IMR-90 (cell line): Measurements from ENCODE around the gene CARS2. TPM values are rescaled to one million over a fixed set of nuclear protein-coding genes. Genes with fewer than 3 reads are reported as not detected.

Experiments
- ATAC-seq: fragments of 200-7000 bp; cut with Tn5 transposase; 2 replicates; pipeline ENCODE4 v1.9.1; 2020; ENCODE audit warnings: low read depth, mild to moderate bottlenecking, moderate library complexity
- BruUV-seq: library from RNA; stranded (reverse); fragments of 400-500 nt; replicated peaks from 2 replicates; lab custom pipeline; 2021; lab: Mats Ljungman, UMichigan
- CTCF ChIA-PET: fragments of 300-600 bp; formaldehyde crosslinking; extraction: SDS; loops from one replicate; lab custom pipeline; 2021; ENCODE audit warnings: antibody characterized with exemption; lab: Yijun Ruan, JAX
- POLR2A ChIA-PET: fragments of 300-600 bp; sonication (Branson Sonifier 250); formaldehyde crosslinking; loops from one replicate; lab custom pipeline; 2022; ENCODE audit warnings: antibody characterized with exemption; ENCODE audit not compliant: unreplicated experiment; lab: Charles Lee
- DNase-seq: peaks from one replicate; pipeline ENCODE4 v3.0.0; 2013
- H2AFZ ChIP-seq: replicated peaks from 2 replicates; pipeline ENCODE3; 2013; ENCODE audit warnings: low read length, mild to moderate bottlenecking; ENCODE audit not compliant: poor library complexity
- H2AK5ac ChIP-seq: 2 replicates; pipeline ENCODE4 v1.6.1; 2013; ENCODE audit warnings: low read depth, low read length, inconsistent platforms
- H2AK9ac ChIP-seq: replicated peaks from 2 replicates; pipeline ENCODE3; 2013; ENCODE audit warnings: mild to moderate bottlenecking, low read depth, low read length, moderate library complexity; ENCODE audit not compliant: poor library complexity
- H2BK120ac ChIP-seq: 2 replicates; pipeline ENCODE4 v1.6.1; 2013; ENCODE audit warnings: low read depth, low read length, inconsistent platforms
- H2BK15ac ChIP-seq: 3 replicates; pipeline ENCODE4 v1.6.1; 2013; ENCODE audit warnings: low read depth, low read length, inconsistent platforms
- H2BK20ac ChIP-seq: 2 replicates; pipeline ENCODE4 v1.6.1; 2013; ENCODE audit warnings: low read depth, mild to moderate bottlenecking, inconsistent platforms, low read length, moderate library complexity
- H2BK5ac ChIP-seq: 2 replicates; pipeline ENCODE4 v1.6.1; 2013; ENCODE audit warnings: mild to moderate bottlenecking, low read depth, low read length, inconsistent platforms; ENCODE audit not compliant: poor library complexity, severe bottlenecking
- H3K14ac ChIP-seq: replicated peaks from 2 replicates; pipeline ENCODE4 v1.6.1; 2013; ENCODE audit warnings: low read depth, low read length, inconsistent platforms
- H3K18ac ChIP-seq: 2 replicates; pipeline ENCODE4 v1.6.1; 2013; ENCODE audit warnings: low read depth, low read length, control low read depth
- H3K23ac ChIP-seq: 2 replicates; pipeline ENCODE4 v1.6.1; 2013; ENCODE audit warnings: low read depth, low read length, inconsistent platforms
- H3K27ac ChIP-seq: 2 replicates; pipeline ENCODE4 v1.5.1; 2013; ENCODE audit warnings: mild to moderate bottlenecking, control low read depth, low read length; ENCODE audit not compliant: insufficient read depth
- H3K27me3 ChIP-seq: 2 replicates; pipeline ENCODE4 v1.6.1; 2013; ENCODE audit warnings: low read length; ENCODE audit not compliant: control insufficient read depth, insufficient read depth
- H3K36me3 ChIP-seq: 2 replicates; pipeline ENCODE4 v1.6.1; 2013; ENCODE audit warnings: low read length, mixed read lengths; ENCODE audit not compliant: control insufficient read depth, insufficient read depth
- H3K4ac ChIP-seq: 2 replicates; pipeline ENCODE4 v1.6.1; 2013; ENCODE audit warnings: low read depth, low read length, inconsistent platforms
- H3K4me1 ChIP-seq: 2 replicates; pipeline ENCODE4 v1.6.1; 2013; ENCODE audit warnings: low read length, mixed read lengths; ENCODE audit not compliant: control insufficient read depth, insufficient read depth
- H3K4me2 ChIP-seq: 2 replicates; pipeline ENCODE4 v1.6.1; 2013; ENCODE audit warnings: low read depth, mild to moderate bottlenecking, control low read depth, low read length, moderate library complexity
- H3K4me3 ChIP-seq: 2 replicates; pipeline ENCODE4 v1.5.1; 2013; ENCODE audit warnings: low read depth, mild to moderate bottlenecking, control low read depth, low read length, moderate library complexity; ENCODE audit not compliant: insufficient read depth
- H3K56ac ChIP-seq: 2 replicates; pipeline ENCODE4 v1.6.1; 2013; ENCODE audit warnings: low read length, inconsistent platforms; ENCODE audit not compliant: insufficient read depth; ENCODE audit errors: extremely low read depth
- H3K79me1 ChIP-seq, 2 experiments: 2 replicates each; pipeline ENCODE4 v1.6.1; 2013; ENCODE audit warnings: low read length in 2 of 2, inconsistent platforms in 1 of 2, low read depth in 1 of 2
- H3K9ac ChIP-seq: 2 replicates; pipeline ENCODE4 v1.6.1; 2013; ENCODE audit warnings: low read depth, low read length, control low read depth
- H3K9me1 ChIP-seq: 2 replicates; pipeline ENCODE4 v1.6.1; 2013; ENCODE audit warnings: low read length, inconsistent platforms; ENCODE audit not compliant: insufficient read depth
- H3K9me3 ChIP-seq: 2 replicates; pipeline ENCODE4 v1.6.1; 2013; ENCODE audit warnings: low read length; ENCODE audit not compliant: control insufficient read depth, insufficient read depth
- H4K20me1 ChIP-seq: 2 replicates; pipeline ENCODE4 v1.6.1; 2013; ENCODE audit warnings: low read length, inconsistent platforms; ENCODE audit not compliant: insufficient read depth
- H4K5ac ChIP-seq: 2 replicates; pipeline ENCODE4 v1.6.1; 2013; ENCODE audit warnings: mild to moderate bottlenecking, low read depth, low read length, control low read depth
- H4K8ac ChIP-seq, 2 experiments: 2 replicates each; pipeline ENCODE4 v1.6.1; 2013; ENCODE audit warnings: low read depth in 2 of 2, low read length in 2 of 2, control low read depth in 1 of 2, inconsistent platforms in 1 of 2
- H4K91ac ChIP-seq: 2 replicates; pipeline ENCODE4 v1.6.1; 2013; ENCODE audit warnings: low read depth, low read length, inconsistent platforms; ENCODE audit not compliant: insufficient read depth
- BHLHE40 ChIP-seq: fragments of 150-350 bp; IDR thresholded peaks from 2 replicates; pipeline ENCODE4 v1.6.1; 2016; ENCODE audit warnings: mild to moderate bottlenecking, low read depth, low read length
- CEBPB ChIP-seq: IDR thresholded peaks from 2 replicates; pipeline ENCODE4 v1.6.1; 2012; ENCODE audit warnings: low read depth, low read length, improper control_type of control experiment
- FOS ChIP-seq: fragments of 150-350 bp; IDR thresholded peaks from 2 replicates; pipeline ENCODE4 v1.6.1; 2016; ENCODE audit warnings: low read depth, low read length
- MAFK ChIP-seq: IDR thresholded peaks from 2 replicates; pipeline ENCODE4 v1.6.1; 2012; ENCODE audit warnings: low read depth, low read length, improper control_type of control experiment
- MAZ ChIP-seq: IDR thresholded peaks from 2 replicates; pipeline ENCODE4 v1.6.1; 2012; ENCODE audit warnings: low read depth, mild to moderate bottlenecking, low read length, improper control_type of control experiment, moderate library complexity, borderline replicate concordance
- MXI1 ChIP-seq: IDR thresholded peaks from 2 replicates; pipeline ENCODE4 v1.6.1; 2012; ENCODE audit warnings: low read depth, mild to moderate bottlenecking, low read length, moderate library complexity, borderline replicate concordance
- RAD21 ChIP-seq: IDR thresholded peaks from 2 replicates; pipeline ENCODE4 v1.6.1; 2012; ENCODE audit warnings: low read length, improper control_type of control experiment
- RFX5 ChIP-seq: IDR thresholded peaks from 2 replicates; pipeline ENCODE4 v1.8.0; 2012; ENCODE audit warnings: low read depth, mild to moderate bottlenecking, low read length, moderate library complexity
- USF2 ChIP-seq: fragments of 150-350 bp; IDR thresholded peaks from 2 replicates; pipeline ENCODE4 v1.6.1; 2017; ENCODE audit warnings: mild to moderate bottlenecking, antibody characterized with exemption, low read length, low read depth
- WGBS, 2 experiments: methylation state at CpG; one replicate each; pipeline versions ENCODE4 v1.1.5 to v1.1.7; 2013; ENCODE audit warnings: missing lambda C conversion rate in 2 of 2; ENCODE audit not compliant: insufficient read length in 1 of 2; ENCODE audit errors: extremely low coverage in 2 of 2; 5-methylcytosine and 5-hydroxymethylcytosine counted together
- dilution Hi-C: fragments of 300-500 bp; cut with HindIII; formaldehyde crosslinking; loops from one replicate; pipeline ENCODE4 v1.14.3; 2018; ENCODE audit warnings: low sequenced_read_pairs; ENCODE audit not compliant: unreplicated experiment
- in situ Hi-C: fragments of 300-500 bp; cut with MboI; formaldehyde crosslinking; loops from 3 replicates; pipeline ENCODE4 v1.14.3; 2019; ENCODE audit warnings: low sequenced_read_pairs, inconsistent platforms, mixed read lengths
- intact Hi-C: fragments of 100-400 bp; cut with micrococcal nuclease; formaldehyde crosslinking; loops from 2 replicates; pipeline ENCODE4 v1.10.0; 2022
- polyA plus RNA-seq, 3 experiments: library from polyadenylated mRNA; depleted of rRNA; stranded (reverse); fragments of >200 nt; gene quantifications; 2 replicates each; pipeline ENCODE4 v1.2.3, GENCODE V29; 2012; ENCODE audit warnings: low replicate concordance in 1 of 3
- total RNA-seq: library from RNA; depleted of rRNA; stranded (reverse); fragments of >200 nt; gene quantifications from 2 replicates; pipeline ENCODE4 v1.2.3, GENCODE V29; 2012
- TF ChIP-seq, protein P1 (sequence below): conservative IDR thresholded peaks from 2 replicates; pipeline ENCODE4 v1.5.1; 2012; ENCODE audit warnings: mild to moderate bottlenecking, low read depth, low read length, improper control_type of control experiment

CARS2 gene
- total and polyA plus RNA-seq, 2 of the 4 experiments (the other 2 are of a cell fraction) = 76.2 to 76.4 TPM

DNA sequence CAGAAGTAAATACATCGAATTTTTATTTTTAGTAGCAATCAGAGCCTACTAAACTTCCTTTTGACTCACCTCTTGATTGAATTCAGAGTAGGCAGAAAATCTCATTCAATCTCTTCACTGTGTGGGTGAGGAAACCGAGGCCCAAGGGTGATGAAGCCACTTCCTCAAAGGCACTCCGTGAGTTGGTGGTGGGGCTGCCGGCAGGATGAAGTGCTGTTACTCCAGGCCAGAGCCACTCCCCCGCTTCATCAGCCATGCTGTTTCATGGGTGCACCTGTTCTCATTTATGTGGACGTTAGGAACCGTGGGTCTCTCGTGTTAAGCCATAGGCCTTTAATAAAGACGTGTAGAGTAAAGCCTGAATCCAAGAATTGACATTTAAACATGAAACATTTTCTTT lies 20.8 kb upstream of the CARS2 start:
- POLR2A ChIA-PET = no interaction called here
- Histone ChIP-seq H3K4ac (no peak overlapping the region), H3K18ac (no peak overlapping the region), H3K36me3 (peaks cover 6% of the 10 kb centered on the region), H2BK15ac (no peak overlapping the region), H3K9ac (no peak overlapping the region), H3K56ac (no peak overlapping the region), H2BK120ac (no peak overlapping the region), H3K27me3 (no peaks in the 10 kb centered on the region), H2AK5ac (no peak overlapping the region), H3K14ac (no peak overlapping the region), H3K9me3 (no peaks in the 10 kb centered on the region), H3K9me1 (peaks cover 11% of the 10 kb centered on the region; the same call in 1 of the 2 replicates), H4K5ac (no peak overlapping the region), H3K27ac (no peak overlapping the region), H3K4me3 (no peak overlapping the region), H3K23ac (no peak overlapping the region), H3K4me1 (0 out of 2 replicates have a peak, but pooled peaks cover 2% of the 10 kb centered on the region), H4K91ac (no peak overlapping the region), H4K20me1 (peaks cover 3% of the 10 kb centered on the region; the same call in 1 of the 2 replicates), H2AFZ (no peak overlapping the region), H2AK9ac (no peak overlapping the region), H4K8ac (no peak overlapping the region), H2BK5ac (no peak overlapping the region), H3K79me1 (peaks cover 1 to 22% of the 10 kb centered on the region in 2 experiments; a peak in 3 of 4 replicates), H2BK20ac (no peak overlapping the region), H3K4me2 (no peak overlapping the region)
- ATAC-seq (no peak), DNase-seq (no peak)
- 96% methylated on average over 6 of the region's 9 CpGs; no CpG with 5 or more reads in 1 of the 2 experiments for WGBS, 2 experiments
- BruUV-seq = no TSS peak
- in situ Hi-C loops = no loop called here
- dilution Hi-C loops = no loop called here
- TF ChIP-seq CEBPB (no peak), MXI1 (no peak), MAZ (no peak), FOS (no peak), RFX5 (no peak), RAD21 (no peak), BHLHE40 (no peak), USF2 (no peak), MAFK (no peak)
- TF ChIP-seq, protein P1, sequence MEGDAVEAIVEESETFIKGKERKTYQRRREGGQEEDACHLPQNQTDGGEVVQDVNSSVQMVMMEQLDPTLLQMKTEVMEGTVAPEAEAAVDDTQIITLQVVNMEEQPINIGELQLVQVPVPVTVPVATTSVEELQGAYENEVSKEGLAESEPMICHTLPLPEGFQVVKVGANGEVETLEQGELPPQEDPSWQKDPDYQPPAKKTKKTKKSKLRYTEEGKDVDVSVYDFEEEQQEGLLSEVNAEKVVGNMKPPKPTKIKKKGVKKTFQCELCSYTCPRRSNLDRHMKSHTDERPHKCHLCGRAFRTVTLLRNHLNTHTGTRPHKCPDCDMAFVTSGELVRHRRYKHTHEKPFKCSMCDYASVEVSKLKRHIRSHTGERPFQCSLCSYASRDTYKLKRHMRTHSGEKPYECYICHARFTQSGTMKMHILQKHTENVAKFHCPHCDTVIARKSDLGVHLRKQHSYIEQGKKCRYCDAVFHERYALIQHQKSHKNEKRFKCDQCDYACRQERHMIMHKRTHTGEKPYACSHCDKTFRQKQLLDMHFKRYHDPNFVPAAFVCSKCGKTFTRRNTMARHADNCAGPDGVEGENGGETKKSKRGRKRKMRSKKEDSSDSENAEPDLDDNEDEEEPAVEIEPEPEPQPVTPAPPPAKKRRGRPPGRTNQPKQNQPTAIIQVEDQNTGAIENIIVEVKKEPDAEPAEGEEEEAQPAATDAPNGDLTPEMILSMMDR = no peak
- intact Hi-C loops = no loop called here
- CTCF ChIA-PET = no interaction called here
